Cardiac ventricle fibroblast (primary cell): ENCODE data around the gene ZNF35. TPM values are rescaled to one million over a fixed set of nuclear protein-coding genes. Genes with fewer than 3 reads are reported as not detected.

Experiments used
- total RNA-seq: library from RNA; depleted of rRNA; stranded (reverse); fragments of >200 nt; gene quantifications from 2 replicates; pipeline ENCODE4 v1.2.3, GENCODE V29; 2015

ZNF35 gene
- 5.1 and 7.4 TPM in 2 replicates for total RNA-seq

GRCh38 chr3:44648564-44649229, at the start of gene ZNF35:
Gene ZNF35 (plus strand): TSS chr3:44648732. CDS start chr3:44651068, 2,336 bp downstream.

GRCh38 chr3:44624749-44625480, 23.6 kb upstream of the ZNF35 start, which contains the start of gene ZNF197:
Gene ZNF197 (plus strand): TSS chr3:44625036. CDS start chr3:44629155, 4,119 bp downstream.

Other genes with a start within 250 kb of the ZNF35 start
- gene ZNF445, start 171.1 kb upstream of the ZNF35 start, total RNA-seq, result 5.9 and 6.4 TPM in 2 replicates
- gene ZKSCAN7, start 93.5 kb upstream of the ZNF35 start, total RNA-seq, result 4.1 and 4.4 TPM in 2 replicates
- gene ZNF660, start 63.8 kb upstream of the ZNF35 start, total RNA-seq, result 0.94 and 1.3 TPM in 2 replicates
- gene ZNF197, start 23.7 kb upstream of the ZNF35 start, total RNA-seq, result 12.7 and 15.7 TPM in 2 replicates
- gene ZNF502, start 63.9 kb downstream of the ZNF35 start, total RNA-seq, result 3.4 and 5.5 TPM in 2 replicates
- gene ZNF501, start 80.9 kb downstream of the ZNF35 start, total RNA-seq, result 3.8 and 4.6 TPM in 2 replicates
- gene KIAA1143, start 112.9 kb downstream of the ZNF35 start, total RNA-seq, result 21.0 and 21.2 TPM in 2 replicates
- 0.59 and 1.8 TPM in 2 replicates for gene KIF15, start 113.1 kb downstream of the ZNF35 start, total RNA-seq
- gene TMEM42, start 213.2 kb downstream of the ZNF35 start, total RNA-seq, result 25.5 and 31.5 TPM in 2 replicates
- not detected in 2 replicates for gene TGM4, start 225.9 kb downstream of the ZNF35 start, total RNA-seq